Measurements from ENCODE around the gene NLGN1. TPM values are rescaled to one million over a fixed set of nuclear protein-coding genes. Genes with fewer than 3 reads are reported as not detected.

The NLGN1 gene
- total and polyA plus RNA-seq, 2 of the 8 experiments (the other 6 are each of a cell fraction or from before 2014, with no cell fraction given), result 7.8 to 14.8 TPM

DNA sequence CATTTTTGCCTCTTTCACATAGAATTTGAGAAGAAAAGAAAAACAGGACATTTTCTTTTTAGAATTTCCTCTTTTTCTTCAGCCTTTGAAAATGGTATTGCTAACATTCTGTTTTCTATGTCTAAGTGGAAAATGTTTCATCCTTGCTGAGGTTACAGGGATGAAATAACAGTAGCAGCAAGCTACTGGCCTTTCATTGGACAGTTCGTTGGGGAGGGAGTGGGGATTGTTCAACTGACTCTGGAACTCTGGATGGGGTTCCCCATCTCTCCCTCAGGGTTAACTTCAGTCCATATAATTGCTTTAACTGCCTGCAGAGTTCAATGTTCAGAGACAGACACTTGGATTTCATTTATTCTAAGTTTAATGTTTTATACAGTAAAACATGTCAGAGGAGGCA is 346.0 kb downstream of the NLGN1 start:
- H3K4me3 ChIP-seq (ENCODE audit: extremely low read depth in 1 of 4, insufficient read depth in 2 of 4, low read depth in 3 of 4, low read length in 4 of 4), result no peak overlapping the region
- no peak overlapping the region for H3K18ac ChIP-seq (ENCODE audit: extremely low read depth, low read length)
- TF ChIP-seq EGR1 (IDR thresholded peaks at IDR 0.05; ENCODE audit: borderline replicate concordance, low read depth, low read length), result no peak
- no peak for TF ChIP-seq BCL11A (IDR thresholded peaks at IDR 0.05; ENCODE audit: low read depth in 2 of 2, low read length in 2 of 2)
- H2BK15ac ChIP-seq (ENCODE audit: low read length), result no peak overlapping the region
- no peak overlapping the region for H3K9ac ChIP-seq (replicated peaks in 1 of 4; ENCODE audit: extremely low read depth in 1 of 4, low read depth in 3 of 4, low read length in 3 of 4)
- H3K27me3 ChIP-seq (replicated peaks in 1 of 4; ENCODE audit: control insufficient read depth in 3 of 4, extremely low read depth in 1 of 4, insufficient read depth in 3 of 4, low read length in 3 of 4), result no peaks in the 10 kb centered on the region
- no peak overlapping the region for H4K91ac ChIP-seq (replicated peaks; ENCODE audit: insufficient read length, low read length)
- CTCF ChIA-PET (ENCODE audit: partially characterized antibody), result interaction anchor here (1.6 kb wide), 1 partner anchor 17 kb away, joined by 4 read pairs; no protein-coding TSS in a partner anchor
- no peak overlapping the region for H3K27ac ChIP-seq (ENCODE audit: low read depth, low read length)
- POLR2A ChIA-PET (ENCODE audit: partially characterized antibody), result no interaction called here
- no peaks in the 10 kb centered on the region for H3K79me2 ChIP-seq (ENCODE audit: control insufficient read depth in 1 of 2, insufficient read depth in 2 of 2, low read length in 2 of 2)
- no peak overlapping the region for H2AFZ ChIP-seq (ENCODE audit: low read length)
- no peak overlapping the region for H2BK5ac ChIP-seq (ENCODE audit: low read depth, low read length)
- no peak for DNase-seq (ENCODE audit: low read depth in 1 of 2, low spot score in 2 of 2)
- no peak for FAIRE-seq
- no peak overlapping the region for H2AK5ac ChIP-seq (ENCODE audit: low read depth, low read length)
- H3K79me1 ChIP-seq (ENCODE audit: low read depth, low read length), result no peaks in the 10 kb centered on the region
- 76% methylated on average over 1 of the region's 1 CpG; no CpG with 5 or more reads in 1 of the 2 experiments for WGBS, 2 experiments (ENCODE audit: extremely low coverage in 1 of 2, insufficient coverage in 1 of 2, insufficient read length in 1 of 2, insufficient replicate concordance in 2 of 2, low coverage in 1 of 2, low lambda C conversion rate in 2 of 2, missing lambda C conversion rate in 1 of 2)
- H3K23me2 ChIP-seq (ENCODE audit: low read depth, low read length), result no peaks in the 10 kb centered on the region
- no peak overlapping the region for H3K4me2 ChIP-seq (ENCODE audit: insufficient read depth in 1 of 2, low read depth in 2 of 2, low read length in 2 of 2)
- no peaks in the 10 kb centered on the region for H4K20me1 ChIP-seq (replicated peaks in 1 of 2; ENCODE audit: control insufficient read depth in 1 of 2, insufficient read depth in 2 of 2, low read length in 2 of 2)
- no peak overlapping the region for H4K5ac ChIP-seq (ENCODE audit: insufficient read length, low read depth, low read length)
- H3K14ac ChIP-seq (ENCODE audit: insufficient read length), result no peak overlapping the region
- H3K36me3 ChIP-seq (ENCODE audit: control insufficient read depth in 2 of 4, insufficient read depth in 4 of 4, low read length in 3 of 4), result no peaks in the 10 kb centered on the region
- no peak overlapping the region for H2BK20ac ChIP-seq (ENCODE audit: low read length)
- H2BK12ac ChIP-seq (ENCODE audit: low read depth, low read length), result no peak overlapping the region
- H3K4me1 ChIP-seq (replicated peaks in 1 of 4; ENCODE audit: control insufficient read depth in 3 of 4, insufficient read depth in 4 of 4, low read length in 3 of 4), result peaks cover 0 to 3% (median 0%) of the 10 kb centered on the region in 4 experiments; a peak in 2 of 7 replicates
- no peak overlapping the region for H2BK120ac ChIP-seq (replicated peaks; ENCODE audit: low read depth, low read length)
- H3K56ac ChIP-seq (replicated peaks; ENCODE audit: insufficient read length, low read depth, low read length), result no peak overlapping the region
- no peak overlapping the region for H3K4ac ChIP-seq (replicated peaks; ENCODE audit: insufficient read length, low read depth, low read length)
- H3K23ac ChIP-seq (ENCODE audit: insufficient read length), result no peak overlapping the region
- no peaks in the 10 kb centered on the region for H3K9me3 ChIP-seq (ENCODE audit: insufficient read depth in 2 of 2, low read depth in 1 of 2, low read length in 1 of 2)
- no peak overlapping the region for H4K8ac ChIP-seq (ENCODE audit: extremely low read depth, insufficient read depth, low read length)
